Islet precursor cell (in vitro differentiated cells): Measurements from ENCODE around the gene TRIM61.
"Not testable (repeated sequence)": the region's sequence is repeated elsewhere in the genome, so short reads cannot be mapped to it uniquely, and the experiment has no call there.

ENCODE experiments used
- DNase-seq: peaks from one replicate; pipeline ENCODE4 v3.0.0-alpha.2; 2018

The TRIM61 gene

GRCh38 chr4:164956766-164957643, 20.5 kb downstream of the TRIM61 start:
- DNase-seq = peak; percentile 92

DNA sequence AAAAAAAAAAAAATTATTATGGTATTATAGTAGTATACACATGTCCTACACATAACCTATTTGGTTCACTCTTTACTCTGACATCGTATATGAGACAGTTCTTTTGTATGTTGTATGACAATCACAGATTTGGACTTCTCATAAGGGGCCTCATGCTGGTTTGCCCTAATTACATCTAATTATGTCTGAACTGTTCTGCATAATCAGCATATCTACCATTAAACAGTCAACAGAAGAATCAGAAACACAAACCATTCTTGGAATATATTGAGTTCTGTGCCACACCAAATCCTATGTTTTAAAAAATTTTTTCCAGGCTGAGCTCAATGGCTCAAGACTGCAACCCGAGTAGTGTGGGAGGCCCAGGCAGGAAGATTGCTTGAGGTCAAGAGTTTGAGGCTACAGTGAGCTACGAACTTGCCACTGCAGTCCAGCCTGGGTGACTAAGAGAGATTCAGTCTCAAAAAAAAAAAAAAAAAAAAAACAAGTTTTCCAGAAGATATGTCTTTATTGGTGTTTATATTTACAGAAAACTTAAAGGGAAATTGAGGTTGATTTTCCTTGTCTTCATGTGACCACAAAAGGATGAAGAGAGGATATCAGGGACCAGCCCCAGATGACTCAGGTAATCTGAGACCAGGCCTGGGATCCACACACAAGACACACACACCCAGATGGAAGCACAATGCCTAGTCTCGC, 22.2 kb downstream of the TRIM61 start:
- peak; percentile 25 for DNase-seq

DNA sequence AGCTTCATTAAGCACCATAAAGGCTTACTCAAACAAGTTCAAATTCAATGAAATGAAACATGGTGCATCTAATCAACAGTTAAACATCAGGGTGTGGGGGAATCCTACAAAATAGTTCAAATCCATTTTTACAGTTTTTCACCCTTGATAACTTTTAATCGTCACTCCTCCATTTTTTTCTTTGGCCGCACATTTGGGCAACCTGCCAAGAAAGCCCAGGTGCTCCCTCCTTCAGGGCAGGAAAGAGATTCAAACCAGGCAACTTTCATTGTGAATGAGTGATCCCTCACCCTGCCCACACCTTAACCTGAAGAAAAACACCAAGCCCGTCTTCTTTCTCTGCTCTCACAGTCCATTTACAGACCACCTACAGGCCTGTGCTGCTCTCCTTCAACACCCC, 24.9 kb downstream of the TRIM61 start:
- DNase-seq = peak; percentile 17

- DNase-seq = peak; percentile 38
Measured at GRCh38 chr4:164949448-164950143, 27.9 kb downstream of the TRIM61 start.

GRCh38 chr4:164948975-164949374, 28.5 kb downstream of the TRIM61 start:
- DNase-seq = no peak

- not testable (repeated sequence) for DNase-seq
Measured at GRCh38 chr4:164948006-164948405, 29.5 kb downstream of the TRIM61 start.

GRCh38 chr4:164946810-164947209, 30.6 kb downstream of the TRIM61 start:
- DNase-seq = no peak

DNA sequence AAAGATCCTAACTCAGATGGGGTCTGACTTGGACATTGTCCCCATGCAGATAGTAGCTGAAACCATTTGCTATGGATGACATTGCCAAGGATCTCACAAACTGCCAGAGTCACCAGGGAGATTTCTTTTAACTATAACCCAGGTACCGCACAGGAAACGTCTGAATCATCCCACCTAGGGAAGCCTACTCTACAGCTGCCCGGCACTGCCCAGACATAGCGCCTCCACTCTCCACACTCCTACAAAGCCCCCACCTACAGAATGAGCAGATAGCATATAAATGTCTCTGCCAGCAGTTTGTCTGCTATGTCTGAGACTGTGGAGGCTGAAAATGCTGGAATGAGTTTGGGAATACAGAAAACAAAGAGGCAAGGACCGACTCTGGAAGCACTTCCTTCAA, 32.3 kb downstream of the TRIM61 start:
- no peak for DNase-seq

DNA sequence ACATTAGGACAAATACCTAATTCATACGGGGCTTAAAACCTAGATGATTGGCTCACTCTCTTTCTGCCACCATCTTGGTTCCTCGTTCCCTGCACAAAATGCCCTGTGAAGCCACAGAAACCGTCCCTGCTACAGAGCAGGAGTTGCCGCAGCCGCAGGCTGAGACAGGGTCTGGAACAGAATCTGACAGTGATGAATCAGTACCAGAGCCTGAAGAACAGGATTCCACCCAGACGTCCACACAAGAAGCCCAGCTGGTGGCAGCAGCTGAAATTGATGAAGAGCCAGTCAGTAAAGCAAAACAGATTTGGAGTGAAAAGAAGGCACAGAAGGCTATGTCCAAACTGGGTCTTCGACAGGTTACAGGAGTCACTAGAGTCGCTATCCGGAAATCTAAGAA, 34.3 kb downstream of the TRIM61 start:
- peak; percentile 69 for DNase-seq

DNA sequence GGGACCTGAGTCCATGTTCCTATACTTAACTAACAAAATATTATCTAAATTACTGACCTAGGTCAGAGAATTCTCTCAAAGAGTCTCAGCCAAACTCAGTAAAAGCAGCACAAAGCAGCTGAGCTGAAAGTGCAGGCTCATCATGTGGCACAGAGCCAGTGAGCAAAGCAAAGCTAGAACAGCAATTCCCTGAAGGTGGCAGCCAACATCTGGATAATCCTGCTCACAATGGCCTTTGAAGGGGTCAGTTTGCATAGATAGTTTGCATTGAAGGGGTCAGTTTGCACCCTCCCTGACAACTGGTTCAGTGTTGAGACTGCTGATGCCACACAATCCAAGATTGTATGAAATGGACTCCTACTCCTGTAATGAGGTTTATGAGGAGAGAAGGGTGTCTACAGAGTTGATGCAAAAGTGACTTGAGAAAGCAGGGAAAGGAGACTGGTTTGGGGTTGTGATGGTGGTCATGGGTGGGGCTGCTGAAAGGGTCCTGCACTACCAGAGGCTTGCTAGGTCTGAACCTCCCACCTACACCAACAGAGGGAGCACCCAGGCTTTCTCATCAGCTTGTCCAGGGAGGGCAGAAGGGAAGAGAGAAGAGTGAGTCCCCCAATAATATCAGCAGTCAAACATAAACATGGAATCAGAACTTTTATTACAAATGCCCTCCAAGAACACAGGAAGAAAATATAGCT, 39.7 kb downstream of the TRIM61 start:
- no peak for DNase-seq

GRCh38 chr4:164935865-164936606, 41.4 kb downstream of the TRIM61 start:
- not testable (repeated sequence) for DNase-seq

GRCh38 chr4:164935363-164935762, 42.1 kb downstream of the TRIM61 start:
- DNase-seq = no peak

DNA sequence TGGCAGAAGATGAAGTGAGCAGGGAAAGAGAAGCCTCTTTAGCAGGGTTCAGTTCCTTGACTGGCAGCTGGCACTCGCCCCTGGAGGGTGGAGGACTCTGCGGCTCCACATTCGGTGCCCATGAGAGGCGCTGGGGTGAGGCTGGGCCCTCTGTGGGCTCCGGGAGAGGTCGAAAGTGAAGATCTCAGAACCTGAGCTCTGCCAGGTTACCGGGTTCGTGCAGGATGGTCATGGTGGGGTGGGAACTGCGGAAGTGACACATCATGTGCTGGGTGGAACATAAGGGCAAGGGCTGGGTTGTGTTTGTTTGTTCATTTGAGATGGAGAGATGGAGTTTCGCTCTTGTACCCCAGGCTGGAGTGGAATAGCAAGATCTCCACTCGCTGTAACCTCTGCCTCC, 44.2 kb downstream of the TRIM61 start:
- no peak for DNase-seq

- peak; percentile 74 for DNase-seq
Measured at GRCh38 chr4:164931551-164932324, 45.7 kb downstream of the TRIM61 start.

DNA sequence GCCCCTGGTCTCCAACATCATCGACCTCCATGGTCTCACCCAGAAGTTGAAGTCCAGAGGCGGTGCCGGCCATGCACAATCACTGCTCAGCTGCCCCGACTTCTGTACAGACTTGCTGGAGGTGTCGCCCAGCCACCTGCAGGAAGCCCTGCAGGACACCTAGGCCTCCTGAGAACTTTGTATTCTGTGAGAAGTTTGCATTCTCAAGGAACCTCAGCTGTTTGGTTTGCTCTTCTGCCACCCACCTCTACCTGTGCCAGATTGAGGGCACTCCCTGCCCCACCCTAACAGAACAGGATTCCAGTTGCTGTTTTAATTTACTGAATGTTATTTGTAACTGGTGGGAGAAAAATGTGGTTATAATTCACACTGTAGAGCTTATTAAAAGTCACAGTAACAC, 46.8 kb downstream of the TRIM61 start:
- DNase-seq = no peak

DNA sequence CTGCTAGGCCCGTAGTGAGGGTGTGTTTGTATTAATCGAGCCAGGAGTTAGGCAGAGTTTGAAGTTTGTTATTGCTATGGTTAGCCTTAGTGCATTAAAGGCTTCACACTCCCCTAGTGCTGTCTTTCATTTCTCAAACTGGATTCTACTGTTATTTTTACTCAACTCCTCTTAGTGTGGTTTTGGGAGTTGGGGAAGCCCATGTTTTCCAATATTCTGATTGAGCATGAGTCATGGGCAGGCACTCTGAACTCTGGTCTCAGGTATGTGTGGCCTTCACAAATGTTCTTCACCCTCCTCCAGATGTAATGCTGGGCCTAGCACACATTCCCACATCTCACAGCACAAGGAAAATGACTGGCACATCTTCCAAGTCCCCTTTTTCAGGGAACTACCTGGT, 50.4 kb downstream of the TRIM61 start:
- not testable (repeated sequence) for DNase-seq

DNA sequence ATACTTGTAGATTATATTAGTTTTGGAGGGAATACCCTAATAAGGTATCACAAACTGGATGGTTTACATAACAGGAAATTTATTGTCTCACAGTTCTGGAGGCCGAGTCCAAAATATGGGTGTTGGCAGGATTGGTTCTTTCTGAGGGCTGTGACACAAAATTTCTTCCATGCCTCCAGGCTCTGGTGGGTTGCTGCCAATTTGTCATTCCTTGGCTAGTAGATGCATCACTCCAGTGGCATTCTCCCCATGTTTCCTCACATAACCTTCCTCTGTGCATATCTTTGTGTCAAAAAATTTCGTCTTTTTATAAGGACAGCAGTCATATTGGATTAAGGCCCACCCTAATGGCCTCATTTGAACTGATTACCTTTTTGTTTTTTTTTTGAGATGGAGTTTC, 51.2 kb downstream of the TRIM61 start:
- DNase-seq = no peak

- no peak for DNase-seq
Measured at GRCh38 chr4:164924670-164925238, 52.7 kb downstream of the TRIM61 start.

GRCh38 chr4:164918956-164919355, 58.5 kb downstream of the TRIM61 start:
- DNase-seq = no peak
